A172 (cell line): Measurements from ENCODE around the gene MST1. TPM values are rescaled to one million over a fixed set of nuclear protein-coding genes. Genes with fewer than 3 reads are reported as not detected.
A peak's percentile ranks its signal among the peaks of the same experiment; 100 is the strongest.

Experiments used
- DNase-seq: peaks from one replicate; pipeline ENCODE4 v3.0.0-alpha.2; 2015; ENCODE audit warnings: low spot score
- total RNA-seq: library from RNA; depleted of rRNA; stranded (reverse); fragments of >200 nt; shearing (Covaris generic); gene quantifications from 2 replicates; pipeline ENCODE4 v1.2.3, GENCODE V29; 2014

The MST1 gene
- total RNA-seq, 1 experiment from 2014 or later, result 0.72 TPM

DNA sequence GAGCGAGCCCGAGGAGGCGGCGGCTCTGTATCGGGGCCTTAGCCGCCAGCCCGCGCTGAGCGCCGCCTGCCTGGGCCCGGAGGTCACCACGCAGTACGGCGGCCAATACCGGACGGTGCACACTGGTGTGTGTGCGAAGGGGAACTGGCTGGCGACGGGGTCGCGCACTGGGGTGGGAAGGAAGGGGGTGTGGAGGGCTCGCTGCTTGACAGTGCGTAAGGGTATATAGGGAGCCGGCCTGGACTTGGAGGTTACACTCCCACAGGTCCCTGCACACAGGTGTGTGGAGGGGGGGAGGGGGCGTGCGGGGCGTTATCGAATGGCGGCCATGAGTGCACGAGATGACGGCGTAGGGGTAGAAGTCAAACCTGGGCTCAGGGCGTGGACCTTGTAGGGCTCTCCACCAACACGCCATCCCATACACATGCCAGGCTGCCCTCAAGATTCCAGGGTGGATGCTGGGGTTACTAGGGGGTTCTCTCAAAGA is 14.7 kb downstream of the MST1 start:
- DNase-seq, result no peak

- DNase-seq, result peak; percentile 93
Observed at GRCh38 chr3:49673715-49674496, 15.4 kb downstream of the MST1 start, which contains the start of gene APEH. Gene APEH (plus strand): TSS chr3:49674351. CDS start chr3:49674402, 51 bp downstream.

DNA sequence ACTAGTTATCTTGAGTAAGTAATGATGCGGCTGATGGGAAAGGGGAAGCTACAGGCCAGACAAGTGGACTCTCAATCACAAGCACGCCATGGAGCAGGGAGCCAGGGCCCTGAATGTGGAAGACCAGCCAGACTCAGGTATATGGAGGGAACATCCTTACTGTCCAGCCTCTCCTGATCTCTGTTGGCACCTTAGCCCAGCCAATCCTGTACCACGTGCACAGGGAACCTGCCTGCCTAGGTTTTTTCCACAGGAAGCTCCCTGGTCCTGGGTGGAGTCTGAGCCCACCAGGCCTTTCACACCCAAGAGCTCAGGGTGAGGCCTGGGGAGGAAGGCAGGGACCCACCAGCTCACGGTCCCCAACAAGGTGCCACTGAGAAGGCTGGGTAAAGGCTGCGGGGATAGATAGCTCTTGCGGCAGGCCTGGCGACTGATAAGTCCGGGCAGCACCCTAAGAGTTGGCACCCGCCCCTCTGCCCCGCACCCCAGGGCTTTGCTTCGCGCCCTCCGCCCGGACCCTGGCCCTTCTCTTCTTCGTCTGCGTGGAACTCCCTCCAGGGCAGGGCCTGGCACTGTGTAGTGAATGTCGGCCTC is 16.1 kb downstream of the MST1 start:
- no peak for DNase-seq

GRCh38 chr3:49671291-49672288 is 17.7 kb downstream of the MST1 start:
- peak; percentile 76 for DNase-seq

GRCh38 chr3:49670940-49671290 is 18.4 kb downstream of the MST1 start:
- no peak for DNase-seq

DNA sequence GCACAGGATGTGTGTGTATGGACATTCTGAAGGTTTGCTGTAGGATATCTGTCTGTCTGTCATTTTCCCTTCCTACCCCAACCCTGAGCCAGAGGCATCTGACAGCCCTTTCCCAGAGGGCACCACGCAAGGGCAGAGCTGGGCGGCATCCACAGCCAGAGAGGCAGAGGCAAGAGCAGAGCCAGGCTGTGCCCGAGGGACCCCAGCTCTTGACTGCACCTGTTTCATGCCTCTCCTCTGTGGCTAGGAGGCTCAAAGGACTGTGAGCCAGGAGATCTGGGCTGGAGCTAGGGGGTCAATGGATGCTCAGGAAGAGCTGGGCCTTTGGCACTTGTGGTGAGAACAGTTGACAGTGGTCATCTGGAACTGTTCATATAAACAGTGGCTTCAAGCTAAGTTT is 19.9 kb downstream of the MST1 start:
- no peak for DNase-seq

- no peak for DNase-seq
Observed at GRCh38 chr3:49668861-49669260, 20.4 kb downstream of the MST1 start.

GRCh38 chr3:49668414-49668797 is 20.9 kb downstream of the MST1 start:
- no peak for DNase-seq

DNA sequence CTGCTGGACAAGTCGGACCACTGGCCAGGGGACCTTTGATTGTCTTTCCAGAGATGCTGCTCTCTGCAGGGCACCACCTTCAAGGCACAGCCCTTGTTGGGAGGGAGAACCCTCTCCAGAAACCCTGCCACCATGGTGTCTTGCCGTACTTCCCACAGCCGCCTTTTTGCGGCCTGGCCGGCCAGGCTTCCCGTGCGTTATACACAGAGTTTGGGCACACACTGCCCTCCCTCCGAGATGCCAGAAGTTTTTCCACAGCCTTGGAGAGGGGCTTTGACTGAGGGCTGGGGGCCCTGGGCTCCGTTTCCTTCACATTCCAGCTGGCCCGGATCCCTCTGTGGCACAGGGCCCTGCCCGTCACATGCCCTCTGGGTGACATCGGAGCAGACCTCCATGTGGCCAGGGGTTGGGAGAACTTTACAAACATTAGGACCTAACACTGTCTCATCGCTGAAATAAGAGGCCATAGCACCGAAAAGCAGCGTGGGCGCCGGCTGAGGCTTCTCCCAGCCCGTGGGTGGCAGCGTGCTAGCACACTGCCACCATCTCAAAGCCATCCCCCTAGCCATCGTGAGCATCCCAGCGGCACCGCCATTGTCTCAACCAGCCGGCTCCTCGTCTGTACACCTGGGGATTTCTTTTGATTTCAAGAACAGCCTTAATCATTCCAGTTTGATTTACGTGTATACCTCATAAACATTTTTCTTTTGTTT is 21.4 kb downstream of the MST1 start:
- DNase-seq, result no peak

- DNase-seq, result no peak
Observed at GRCh38 chr3:49666592-49666991, 22.7 kb downstream of the MST1 start.

GRCh38 chr3:49665822-49666519 is 23.3 kb downstream of the MST1 start:
- DNase-seq, result no peak

GRCh38 chr3:49664300-49664699 is 25.0 kb downstream of the MST1 start:
- no peak for DNase-seq

- DNase-seq, result no peak
Observed at GRCh38 chr3:49663831-49664230, 25.4 kb downstream of the MST1 start.

DNA sequence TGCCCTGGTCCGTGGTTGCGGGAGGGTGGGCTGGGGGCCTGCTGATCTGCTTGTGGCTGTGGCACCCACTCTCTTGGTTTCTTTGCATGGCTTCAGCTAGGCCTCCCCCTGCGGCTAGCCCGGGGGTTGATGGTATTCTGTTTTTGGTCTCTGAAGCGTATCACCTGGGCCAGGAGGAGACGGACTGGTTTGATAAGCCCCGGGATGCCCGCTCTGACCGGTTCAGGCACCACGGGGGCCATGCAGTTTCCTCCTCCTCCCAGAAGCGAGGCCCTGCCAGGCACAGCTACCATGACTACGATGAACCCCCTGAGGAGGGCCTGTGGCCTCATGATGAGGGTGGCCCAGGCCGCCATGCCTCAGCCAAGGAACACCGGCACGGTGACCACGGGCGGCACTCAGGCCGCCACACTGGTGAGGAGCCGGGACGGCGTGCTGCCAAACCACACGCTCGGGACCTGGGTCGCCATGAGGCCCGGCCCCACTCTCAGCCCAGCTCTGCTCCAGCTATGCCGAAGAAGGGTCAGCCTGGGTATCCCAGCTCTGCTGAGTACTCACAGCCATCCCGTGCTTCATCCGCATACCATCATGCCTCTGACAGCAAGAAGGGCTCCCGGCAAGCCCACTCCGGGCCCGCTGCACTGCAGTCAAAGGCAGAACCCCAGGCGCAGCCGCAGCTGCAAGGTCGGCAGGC is 26.4 kb downstream of the MST1 start:
- DNase-seq, result no peak

DNA sequence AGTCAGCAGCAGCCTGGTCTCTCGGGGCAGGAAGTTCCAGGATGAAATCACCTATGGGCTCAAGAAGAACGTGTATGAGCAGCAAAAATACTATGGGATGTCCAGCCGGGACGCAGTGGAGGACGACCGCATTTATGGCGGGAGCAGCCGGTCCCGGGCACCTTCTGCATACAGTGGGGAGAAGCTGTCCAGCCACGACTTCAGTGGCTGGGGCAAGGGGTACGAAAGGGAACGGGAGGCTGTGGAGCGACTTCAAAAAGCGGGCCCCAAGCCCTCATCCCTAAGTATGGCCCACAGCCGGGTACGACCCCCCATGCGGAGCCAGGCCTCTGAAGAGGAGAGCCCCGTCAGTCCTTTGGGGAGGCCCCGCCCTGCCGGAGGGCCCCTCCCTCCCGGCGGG is 27.3 kb downstream of the MST1 start:
- no peak for DNase-seq

DNA sequence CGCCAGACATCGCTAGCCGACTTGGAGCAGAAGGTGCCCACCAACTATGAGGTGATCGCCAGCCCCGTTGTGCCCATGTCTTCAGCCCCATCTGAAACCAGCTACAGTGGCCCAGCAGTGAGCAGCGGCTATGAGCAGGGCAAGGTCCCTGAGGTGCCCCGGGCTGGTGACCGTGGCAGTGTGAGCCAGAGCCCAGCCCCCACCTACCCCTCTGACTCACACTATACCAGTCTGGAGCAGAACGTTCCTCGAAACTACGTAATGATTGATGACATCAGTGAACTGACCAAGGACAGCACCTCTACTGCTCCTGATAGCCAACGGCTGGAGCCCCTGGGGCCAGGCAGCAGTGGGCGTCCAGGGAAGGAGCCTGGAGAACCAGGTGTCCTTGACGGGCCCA is 28.0 kb downstream of the MST1 start:
- no peak for DNase-seq

- DNase-seq, result no peak
Observed at GRCh38 chr3:49659756-49660155, 29.5 kb downstream of the MST1 start.

DNA sequence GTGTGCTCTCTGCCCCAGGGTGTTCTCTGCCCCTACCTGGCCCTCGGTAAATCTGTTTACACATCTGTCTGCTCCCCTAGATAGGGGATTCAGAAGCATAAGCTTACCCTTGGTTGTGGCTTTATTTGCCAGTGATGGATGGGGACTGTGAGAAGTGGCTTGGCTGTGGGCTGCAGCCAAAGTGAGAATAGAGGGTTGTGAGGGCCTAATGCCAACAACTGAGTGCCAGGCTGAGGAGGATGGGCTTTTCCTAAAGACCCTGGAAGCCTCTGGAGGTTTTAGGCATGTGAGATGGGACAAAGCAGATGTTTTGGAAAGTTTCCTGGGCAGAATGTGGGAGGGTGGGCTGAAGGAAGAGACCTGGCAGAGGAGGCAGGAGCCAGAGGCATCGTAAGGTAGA is 30.6 kb downstream of the MST1 start:
- DNase-seq, result no peak

DNA sequence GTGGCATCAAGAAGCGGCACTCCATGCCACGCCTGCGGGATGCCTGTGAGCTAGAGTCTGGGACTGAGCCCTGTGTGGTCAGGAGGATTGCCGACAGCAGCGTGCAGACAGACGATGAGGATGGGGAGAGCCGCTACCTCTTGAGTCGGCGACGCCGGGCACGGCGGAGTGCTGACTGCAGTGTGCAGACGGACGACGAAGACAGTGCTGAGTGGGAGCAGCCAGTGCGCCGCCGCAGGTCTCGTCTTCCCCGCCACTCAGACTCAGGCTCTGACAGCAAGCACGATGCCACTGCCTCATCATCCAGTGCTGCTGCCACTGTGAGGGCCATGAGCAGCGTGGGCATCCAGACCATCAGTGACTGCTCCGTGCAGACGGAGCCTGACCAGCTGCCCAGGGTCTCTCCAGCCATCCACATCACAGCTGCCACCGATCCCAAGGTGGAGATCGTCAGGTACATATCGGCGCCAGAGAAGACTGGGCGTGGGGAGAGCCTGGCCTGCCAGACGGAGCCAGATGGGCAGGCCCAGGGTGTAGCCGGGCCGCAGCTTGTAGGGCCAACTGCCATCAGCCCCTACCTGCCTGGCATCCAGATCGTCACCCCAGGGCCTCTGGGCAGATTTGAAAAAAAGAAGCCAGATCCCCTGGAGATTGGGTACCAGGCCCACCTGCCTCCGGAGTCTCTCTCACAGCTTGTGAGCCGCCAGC is 31.9 kb downstream of the MST1 start:
- DNase-seq, result no peak
